ENCODE results near the gene TMEM179.
A peak's percentile ranks its signal among the peaks of the same experiment; 100 is the strongest.

TMEM179 gene

GRCh38 chr14:104547310-104547997 lies 57.1 kb downstream of the TMEM179 start:
- TF ChIP-seq EZH2 (IDR thresholded peaks at IDR 0.05), result no peak
- H3K9ac ChIP-seq (ENCODE audit: insufficient read length), result no peak overlapping the region
- H3K27ac ChIP-seq, result no peak overlapping the region
- no peak for DNase-seq (ENCODE audit: low read depth, low spot score)
- H3K4me3 ChIP-seq, result no peak overlapping the region
- no peaks in the 10 kb centered on the region for H3K36me3 ChIP-seq (ENCODE audit: insufficient read depth, low read length)
- H3K9me3 ChIP-seq (ENCODE audit: low read depth, low read length), result no peaks in the 10 kb centered on the region

DNA sequence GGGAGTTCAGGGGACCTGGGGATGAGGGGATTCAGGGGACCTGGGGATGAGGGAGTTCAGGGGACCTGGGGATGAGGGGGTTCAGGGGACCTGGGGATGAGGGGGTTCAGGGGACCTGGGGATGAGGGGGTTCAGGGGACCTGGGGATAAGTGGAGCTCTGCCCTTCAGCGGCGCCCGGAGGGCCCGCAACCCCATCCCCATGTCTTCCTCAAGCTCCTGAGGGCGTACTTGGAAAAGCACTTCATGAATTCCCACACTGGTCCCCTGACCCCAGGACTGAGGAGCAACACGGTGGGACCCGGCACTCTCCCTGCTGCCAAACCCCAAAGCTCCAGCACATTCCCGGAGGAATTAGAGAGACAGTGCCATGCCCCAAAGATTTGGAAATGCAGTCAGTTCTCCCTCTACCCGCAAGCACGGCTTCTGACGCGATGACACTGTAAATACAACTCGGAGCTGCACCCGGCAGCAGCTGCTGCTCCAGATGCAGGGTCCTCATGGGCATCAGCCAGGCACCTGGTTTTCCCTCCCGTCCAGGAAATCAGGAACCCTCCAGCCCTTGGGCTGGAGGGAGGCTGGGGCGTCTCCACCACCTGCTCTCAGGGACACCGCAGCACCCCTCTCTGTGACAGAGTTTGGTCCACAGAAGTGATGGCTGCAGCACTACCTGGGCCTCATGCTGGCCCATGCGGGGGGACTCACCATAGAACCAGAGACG lies 57.8 kb downstream of the TMEM179 start:
- H3K36me3 ChIP-seq (ENCODE audit: insufficient read depth, low read length), result no peaks in the 10 kb centered on the region
- no peaks in the 10 kb centered on the region for H3K9me3 ChIP-seq (ENCODE audit: low read depth, low read length)
- no peak overlapping the region for H3K27ac ChIP-seq
- no peak for DNase-seq (ENCODE audit: low read depth, low spot score)
- H3K9ac ChIP-seq (ENCODE audit: insufficient read length), result no peak overlapping the region
- TF ChIP-seq POLR2AphosphoS5 (IDR thresholded peaks at IDR 0.05; ENCODE audit: borderline replicate concordance, low read depth, low read length) (no peak), EZH2 (IDR thresholded peaks at IDR 0.05) (no peak), FOXP2 (optimal IDR thresholded peaks at IDR 0.05; ENCODE audit: control extremely low read depth, extremely low read length, insufficient read depth) (no peak)
- H3K4me3 ChIP-seq, result no peak overlapping the region

DNA sequence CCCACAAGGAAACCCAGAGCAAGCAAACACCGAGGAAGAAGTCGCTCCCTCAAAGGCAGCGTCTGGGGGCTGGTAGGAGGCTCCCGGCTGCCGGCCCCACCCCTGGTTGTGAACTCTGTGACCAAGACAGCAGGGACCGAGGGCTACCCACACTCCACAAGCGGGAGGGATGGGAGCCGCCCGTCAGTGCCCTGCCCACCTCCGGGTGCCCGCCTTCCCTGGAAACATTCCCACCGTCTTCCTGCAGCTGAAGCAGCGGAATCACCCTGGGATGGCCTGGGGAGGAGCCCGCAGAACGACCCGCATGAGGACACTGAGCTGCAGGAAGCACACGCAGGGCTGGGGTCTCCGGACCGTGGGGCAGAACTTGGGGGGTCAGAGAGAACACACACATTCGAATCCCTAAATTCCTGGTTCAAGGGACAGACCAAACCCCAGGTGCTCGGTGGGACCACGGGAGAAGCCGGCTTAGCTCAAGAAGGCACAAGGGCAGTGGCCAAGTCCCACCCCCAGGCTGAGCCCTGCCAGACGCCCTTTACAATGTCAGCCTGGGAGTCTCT lies 58.5 kb downstream of the TMEM179 start:
- no peaks in the 10 kb centered on the region for H3K9me3 ChIP-seq (ENCODE audit: low read depth, low read length)
- no peak for DNase-seq (ENCODE audit: low read depth, low spot score)
- peak overlapping the region; percentile 44; the same call in 1 of the 2 replicates for H3K4me3 ChIP-seq
- TF ChIP-seq FOXP2 (optimal IDR thresholded peaks at IDR 0.05; ENCODE audit: control extremely low read depth, extremely low read length, insufficient read depth), result no peak
- no peak for TF ChIP-seq EZH2 (IDR thresholded peaks at IDR 0.05)
- no peak for TF ChIP-seq POLR2AphosphoS5 (IDR thresholded peaks at IDR 0.05; ENCODE audit: borderline replicate concordance, low read depth, low read length)
- no peak overlapping the region for H3K9ac ChIP-seq (ENCODE audit: insufficient read length)
- no peaks in the 10 kb centered on the region for H3K36me3 ChIP-seq (ENCODE audit: insufficient read depth, low read length)
- H3K27ac ChIP-seq, result no peak overlapping the region

GRCh38 chr14:104545151-104545941 lies 59.2 kb downstream of the TMEM179 start:
- Histone ChIP-seq H3K36me3 (ENCODE audit: insufficient read depth, low read length) (no peaks in the 10 kb centered on the region), H3K4me3 (peak overlapping the region; percentile 44; the same call in 1 of the 2 replicates), H3K9ac (ENCODE audit: insufficient read length) (no peak overlapping the region), H3K27ac (no peak overlapping the region), H3K9me3 (ENCODE audit: low read depth, low read length) (no peaks in the 10 kb centered on the region)
- DNase-seq (ENCODE audit: low read depth, low spot score), result no peak
- TF ChIP-seq FOXP2 (optimal IDR thresholded peaks at IDR 0.05; ENCODE audit: control extremely low read depth, extremely low read length, insufficient read depth), result no peak
- TF ChIP-seq EZH2 (IDR thresholded peaks at IDR 0.05), result no peak
- TF ChIP-seq POLR2AphosphoS5 (IDR thresholded peaks at IDR 0.05; ENCODE audit: borderline replicate concordance, low read depth, low read length), result no peak

DNA sequence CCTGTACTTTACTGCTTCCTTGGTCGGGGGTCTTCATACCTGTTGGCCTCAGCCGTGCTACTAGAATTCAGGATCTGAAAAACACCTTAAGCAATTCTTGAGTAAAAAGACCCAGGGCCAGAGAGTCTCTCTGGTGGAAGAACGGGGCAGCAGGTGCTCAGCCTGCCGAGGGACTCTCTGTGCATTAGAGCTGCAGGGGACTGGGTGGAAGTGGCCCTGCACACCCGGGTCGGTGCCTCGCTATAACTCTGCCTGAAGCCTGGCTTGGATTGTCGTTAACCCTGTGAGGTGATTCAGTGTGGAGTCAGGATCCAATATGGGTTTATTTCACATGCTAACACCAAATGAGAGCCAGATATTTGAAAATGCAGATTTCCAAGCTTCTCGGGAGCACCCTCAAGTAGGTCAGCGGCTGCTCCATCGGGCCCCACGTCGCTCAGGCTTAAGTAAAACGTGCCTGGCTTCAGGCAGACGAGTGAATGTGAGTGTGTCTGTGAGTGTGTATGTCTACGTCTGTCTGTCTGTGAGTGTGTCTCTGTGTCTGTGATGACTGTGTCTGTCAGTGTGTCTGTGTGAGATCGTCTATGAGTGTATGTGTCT lies 60.1 kb downstream of the TMEM179 start:
- H3K27ac ChIP-seq, result no peak overlapping the region
- DNase-seq (ENCODE audit: low read depth, low spot score), result no peak
- H3K36me3 ChIP-seq (ENCODE audit: insufficient read depth, low read length), result no peaks in the 10 kb centered on the region
- H3K4me3 ChIP-seq, result no peak overlapping the region
- no peak overlapping the region for H3K9ac ChIP-seq (ENCODE audit: insufficient read length)
- TF ChIP-seq EZH2 (IDR thresholded peaks at IDR 0.05) (no peak), POLR2AphosphoS5 (IDR thresholded peaks at IDR 0.05; ENCODE audit: borderline replicate concordance, low read depth, low read length) (no peak), FOXP2 (optimal IDR thresholded peaks at IDR 0.05; ENCODE audit: control extremely low read depth, extremely low read length, insufficient read depth) (no peak)
- H3K9me3 ChIP-seq (ENCODE audit: low read depth, low read length), result no peaks in the 10 kb centered on the region

DNA sequence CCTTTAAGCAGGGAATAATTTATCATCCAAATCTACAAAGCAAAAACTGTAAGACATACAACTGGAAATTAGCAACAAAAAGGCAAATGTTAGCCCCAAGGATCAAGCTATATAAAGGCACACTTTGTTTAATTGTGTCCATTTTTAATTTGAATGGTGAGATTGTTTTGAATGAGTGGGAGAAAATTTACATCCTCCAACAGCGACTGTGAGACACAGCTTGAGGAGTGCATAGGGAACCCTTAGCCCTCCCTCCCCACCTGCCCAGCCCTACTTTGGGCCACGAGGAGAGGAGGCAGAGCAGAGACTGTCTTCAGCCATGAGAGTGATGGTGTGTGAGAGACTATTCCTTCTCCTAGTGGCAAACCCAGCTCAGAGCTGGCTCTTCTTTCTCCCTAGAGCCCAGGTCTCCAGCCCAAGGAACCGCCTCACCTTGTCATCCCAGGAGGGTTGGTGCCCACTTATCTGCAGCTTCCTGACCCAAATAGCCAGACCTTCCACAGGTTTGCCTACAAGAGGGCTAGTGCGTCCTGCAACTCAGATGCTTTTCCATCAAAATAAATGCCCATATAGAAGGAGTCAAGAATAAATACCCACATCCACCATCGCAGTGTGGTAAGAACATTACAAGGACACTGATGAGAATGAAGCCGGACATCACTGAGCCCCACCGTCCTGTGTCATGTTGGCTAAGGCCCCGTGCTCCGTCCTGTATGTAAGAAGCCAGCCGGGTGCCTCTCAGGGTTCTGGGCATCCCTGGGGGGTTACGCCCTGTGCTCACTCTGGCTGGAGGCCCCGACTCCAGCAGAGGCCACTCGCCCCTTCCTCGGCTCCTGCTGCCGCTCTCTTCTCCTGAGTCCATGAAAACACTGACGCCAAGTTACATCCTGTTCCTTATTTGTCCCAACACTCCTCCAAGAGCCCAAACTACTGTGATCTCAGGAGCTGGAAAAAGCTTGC lies 61.4 kb downstream of the TMEM179 start:
- Histone ChIP-seq H3K4me3 (no peak overlapping the region), H3K9me3 (ENCODE audit: low read depth, low read length) (no peaks in the 10 kb centered on the region), H3K9ac (ENCODE audit: insufficient read length) (no peak overlapping the region), H3K36me3 (ENCODE audit: insufficient read depth, low read length) (no peaks in the 10 kb centered on the region), H3K27ac (no peak overlapping the region)
- no peak for DNase-seq (ENCODE audit: low read depth, low spot score)
- no peak for TF ChIP-seq EZH2 (IDR thresholded peaks at IDR 0.05)
- no peak for TF ChIP-seq POLR2AphosphoS5 (IDR thresholded peaks at IDR 0.05; ENCODE audit: borderline replicate concordance, low read depth, low read length)
- no peak for TF ChIP-seq FOXP2 (optimal IDR thresholded peaks at IDR 0.05; ENCODE audit: control extremely low read depth, extremely low read length, insufficient read depth)

GRCh38 chr14:104541905-104542465 lies 62.6 kb downstream of the TMEM179 start:
- no peak for TF ChIP-seq EZH2 (IDR thresholded peaks at IDR 0.05)
- TF ChIP-seq POLR2AphosphoS5 (IDR thresholded peaks at IDR 0.05; ENCODE audit: borderline replicate concordance, low read depth, low read length), result no peak
- TF ChIP-seq FOXP2 (optimal IDR thresholded peaks at IDR 0.05; ENCODE audit: control extremely low read depth, extremely low read length, insufficient read depth), result no peak
- H3K9me3 ChIP-seq (ENCODE audit: low read depth, low read length), result no peaks in the 10 kb centered on the region
- H3K36me3 ChIP-seq (ENCODE audit: insufficient read depth, low read length), result no peaks in the 10 kb centered on the region
- H3K27ac ChIP-seq, result no peak overlapping the region
- no peak overlapping the region for H3K4me3 ChIP-seq
- H3K9ac ChIP-seq (ENCODE audit: insufficient read length), result no peak overlapping the region
- DNase-seq (ENCODE audit: low read depth, low spot score), result no peak
